OCI-LY3 (cell line): ENCODE results near the gene SLC1A7.

Experiments
- EZH2phosphoT487 ChIP-seq: fragments of 200-600 bp; shearing (Covaris generic); IDR thresholded peaks from 2 replicates; pipeline ENCODE4 v1.6.1; 2018; ENCODE audit warnings: antibody characterized with exemption, mixed run types, low read depth
- TF ChIP-seq, protein P1 (sequence below): fragments of 200-600, 300-600 bp; sonication (generic); IDR thresholded peaks from 2 replicates; pipeline ENCODE4 v1.5.1; 2014; ENCODE audit warnings: antibody characterized with exemption, low read length, low read depth

DNA sequence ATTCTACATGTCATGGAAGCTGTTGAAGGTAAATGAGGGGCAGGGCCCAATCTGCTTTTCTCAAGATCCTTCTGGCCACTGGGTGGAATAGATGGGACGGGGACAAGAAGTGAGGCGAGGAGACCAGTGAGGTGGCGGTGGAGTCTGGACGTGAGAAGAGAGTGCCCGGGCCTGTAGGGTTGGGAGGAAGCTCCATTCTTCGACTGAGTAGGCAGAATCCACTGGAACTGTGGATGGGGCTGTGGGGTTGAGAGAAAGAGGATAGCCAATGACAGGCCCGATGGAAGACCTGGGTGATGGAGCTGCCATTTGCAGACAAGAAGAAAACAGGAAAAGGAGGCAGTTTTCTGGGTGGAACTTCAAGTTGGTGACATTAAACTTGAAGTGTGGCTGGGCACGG is 10.3 kb downstream of the SLC1A7 start:
- TF ChIP-seq, protein P1, sequence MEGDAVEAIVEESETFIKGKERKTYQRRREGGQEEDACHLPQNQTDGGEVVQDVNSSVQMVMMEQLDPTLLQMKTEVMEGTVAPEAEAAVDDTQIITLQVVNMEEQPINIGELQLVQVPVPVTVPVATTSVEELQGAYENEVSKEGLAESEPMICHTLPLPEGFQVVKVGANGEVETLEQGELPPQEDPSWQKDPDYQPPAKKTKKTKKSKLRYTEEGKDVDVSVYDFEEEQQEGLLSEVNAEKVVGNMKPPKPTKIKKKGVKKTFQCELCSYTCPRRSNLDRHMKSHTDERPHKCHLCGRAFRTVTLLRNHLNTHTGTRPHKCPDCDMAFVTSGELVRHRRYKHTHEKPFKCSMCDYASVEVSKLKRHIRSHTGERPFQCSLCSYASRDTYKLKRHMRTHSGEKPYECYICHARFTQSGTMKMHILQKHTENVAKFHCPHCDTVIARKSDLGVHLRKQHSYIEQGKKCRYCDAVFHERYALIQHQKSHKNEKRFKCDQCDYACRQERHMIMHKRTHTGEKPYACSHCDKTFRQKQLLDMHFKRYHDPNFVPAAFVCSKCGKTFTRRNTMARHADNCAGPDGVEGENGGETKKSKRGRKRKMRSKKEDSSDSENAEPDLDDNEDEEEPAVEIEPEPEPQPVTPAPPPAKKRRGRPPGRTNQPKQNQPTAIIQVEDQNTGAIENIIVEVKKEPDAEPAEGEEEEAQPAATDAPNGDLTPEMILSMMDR: no peak
- no peak for TF ChIP-seq EZH2phosphoT487
